Measurements from ENCODE around the gene WTIP. TPM values are rescaled to one million over a fixed set of nuclear protein-coding genes. Genes with fewer than 3 reads are reported as not detected.

WTIP gene
- total and polyA plus RNA-seq, 2 of the 13 experiments (the other 11 are each of a cell fraction or from before 2014, with no cell fraction given), result 15.0 to 18.1 TPM

DNA sequence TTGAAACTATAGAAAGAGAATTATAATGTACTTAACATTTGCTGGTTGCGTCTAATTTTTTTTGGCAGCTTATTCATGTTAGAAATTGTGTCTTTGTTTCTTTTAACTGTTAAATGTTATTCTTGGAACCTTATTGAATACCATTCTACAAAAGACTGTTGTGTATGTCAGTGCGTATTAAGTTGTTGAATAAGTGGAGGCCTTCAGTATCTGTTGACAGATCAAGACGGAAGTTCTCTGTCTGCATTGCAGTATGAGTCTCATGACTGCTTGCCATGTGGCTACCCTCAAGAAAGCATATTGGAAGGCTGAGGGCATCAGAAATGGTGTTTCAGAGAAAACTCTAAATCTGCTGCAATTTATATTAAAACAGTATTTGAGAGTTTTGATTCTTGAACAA lies 44.8 kb upstream of the WTIP start:
- FAIRE-seq (no peak), DNase-seq (ENCODE audit: low spot score) (no peak), ATAC-seq (no peak)
- BruUV-seq (replicated peaks), result no TSS peak
- no peak overlapping the region for H3K9ac ChIP-seq (ENCODE audit: insufficient read depth, low read depth, low read length)
- POLR2A ChIA-PET, result no interaction called here
- no peak overlapping the region for H2AFZ ChIP-seq (ENCODE audit: low read length)
- H3K36me3 ChIP-seq (replicated peaks in 1 of 2; ENCODE audit: control insufficient read depth in 1 of 2, insufficient read depth in 2 of 2, low read length in 2 of 2), result peaks cover 9 to 83% of the 10 kb centered on the region in 2 experiments
- no peak overlapping the region for H3K4me2 ChIP-seq (ENCODE audit: low read depth, low read length)
- peaks cover 16% of the 10 kb centered on the region for H4K20me1 ChIP-seq (ENCODE audit: insufficient read depth, low read length)
- peaks cover 33% of the 10 kb centered on the region for H3K79me2 ChIP-seq (ENCODE audit: insufficient read depth, low read length)
- H3K27me3 ChIP-seq (ENCODE audit: control insufficient read depth in 1 of 2, insufficient read depth in 2 of 2, low read length in 2 of 2), result no peaks in the 10 kb centered on the region
- no peak overlapping the region for H3K27ac ChIP-seq (ENCODE audit: extremely low read length, insufficient read depth, low read length)
- no peak overlapping the region for H3K4me3 ChIP-seq (replicated peaks in 1 of 3; ENCODE audit: insufficient read depth in 1 of 3, low read depth in 2 of 3, low read length in 3 of 3)
- no peaks in the 10 kb centered on the region for H3K9me3 ChIP-seq (ENCODE audit: low read length)
- H3K4me1 ChIP-seq (ENCODE audit: insufficient read depth, low read length), result peaks cover 12% of the 10 kb centered on the region; the same call in 1 of the 2 replicates
- intact Hi-C loops (cut with micrococcal nuclease; ENCODE audit: unreplicated experiment), result no loop called here
- TF ChIP-seq ETS1 (CRISPR knock-in tag; IDR thresholded peaks at IDR 0.05) (no peak), TFE3 (CRISPR knock-in tag; IDR thresholded peaks at IDR 0.05) (no peak), ZNF547 (CRISPR knock-in tag; IDR thresholded peaks at IDR 0.05) (no peak), BCL6 (CRISPR knock-in tag; IDR thresholded peaks at IDR 0.05) (no peak), ZNF501 (CRISPR knock-in tag; IDR thresholded peaks at IDR 0.05) (no peak), EZH2 (conservative IDR thresholded peaks at IDR 0.05; ENCODE audit: low read depth, low read length) (no peak), HNRNPH1 (optimal IDR thresholded peaks at IDR 0.05; ENCODE audit: low read depth, low read length) (no peak), ZNF292 (CRISPR knock-in tag; IDR thresholded peaks at IDR 0.05; ENCODE audit: borderline replicate concordance, low read depth) (no peak), ZNF576 (CRISPR knock-in tag; IDR thresholded peaks at IDR 0.05) (no peak), DNMT1 (CRISPR knock-in tag; IDR thresholded peaks at IDR 0.05) (no peak)
- CTCF ChIA-PET (ENCODE audit: low intra/inter-chr PET ratio, low total read pairs), result no interaction called here
- in situ Hi-C loops (cut with HindIII; ENCODE audit: extremely low pct_ligation_motif_present, low pct_unique_long_range_greater_than_20kb), result no loop called here
- WGBS (ENCODE audit: low lambda C conversion rate), result 97% methylated on average over 3 of the region's 3 CpGs
